ENCODE data around the gene NTN4.
"Not testable (repeated sequence)": the region's sequence is repeated elsewhere in the genome, so short reads cannot be mapped to it uniquely, and the experiment has no call there.

The NTN4 gene

GRCh38 chr12:95623554-95624170 lies 166.9 kb downstream of the NTN4 start:
- DNase-seq (ENCODE audit: low spot score): peak; percentile 86

- no peak for DNase-seq (ENCODE audit: low spot score)
These were observed 167.7 kb downstream of the NTN4 start for GRCh38 chr12:95622879-95623278.

DNA sequence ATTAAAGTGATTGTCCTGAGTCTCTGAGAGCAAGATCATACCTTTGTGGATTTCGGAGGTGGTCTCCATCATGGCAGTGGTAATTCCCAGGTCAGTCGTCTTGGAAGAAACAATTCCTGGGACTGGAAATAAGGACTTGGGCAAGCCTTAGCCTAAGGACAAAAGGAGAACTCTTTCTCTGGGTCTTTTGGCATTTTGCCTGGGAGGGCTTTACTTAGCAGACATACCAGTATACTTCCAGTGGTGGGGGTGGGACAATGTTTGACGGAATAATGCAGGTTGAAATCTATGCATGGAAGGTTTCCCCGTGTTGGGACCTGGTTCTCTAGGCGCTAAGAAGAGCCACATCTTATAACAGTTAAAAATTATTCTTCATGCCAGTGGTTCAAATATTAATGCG lies 168.8 kb downstream of the NTN4 start:
- DNase-seq (ENCODE audit: low spot score): no peak

DNA sequence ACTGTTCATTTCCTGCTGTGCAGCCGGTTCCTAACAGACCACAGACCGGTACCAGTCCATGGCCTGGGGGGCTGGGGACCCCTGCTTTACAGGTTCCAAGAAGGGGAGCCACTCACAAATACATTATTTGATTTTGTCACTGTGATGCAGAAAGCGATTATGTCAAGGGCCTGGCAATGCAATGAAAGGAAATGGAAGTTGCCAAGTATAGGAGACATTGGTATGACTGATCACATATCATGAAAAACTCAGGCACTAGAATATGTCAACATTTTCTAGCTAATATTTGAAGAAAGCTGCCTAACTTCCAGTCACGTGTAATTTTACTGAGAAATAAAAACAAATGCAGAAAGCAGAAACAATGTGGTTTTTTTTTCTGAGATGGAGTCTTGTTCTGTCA lies 170.4 kb downstream of the NTN4 start:
- DNase-seq (ENCODE audit: low spot score): no peak

- not testable (repeated sequence) for DNase-seq (ENCODE audit: low spot score)
These were observed 174.1 kb downstream of the NTN4 start for GRCh38 chr12:95616470-95616869.

- DNase-seq (ENCODE audit: low spot score): no peak
These were observed 174.8 kb downstream of the NTN4 start for GRCh38 chr12:95615749-95616148.

DNA sequence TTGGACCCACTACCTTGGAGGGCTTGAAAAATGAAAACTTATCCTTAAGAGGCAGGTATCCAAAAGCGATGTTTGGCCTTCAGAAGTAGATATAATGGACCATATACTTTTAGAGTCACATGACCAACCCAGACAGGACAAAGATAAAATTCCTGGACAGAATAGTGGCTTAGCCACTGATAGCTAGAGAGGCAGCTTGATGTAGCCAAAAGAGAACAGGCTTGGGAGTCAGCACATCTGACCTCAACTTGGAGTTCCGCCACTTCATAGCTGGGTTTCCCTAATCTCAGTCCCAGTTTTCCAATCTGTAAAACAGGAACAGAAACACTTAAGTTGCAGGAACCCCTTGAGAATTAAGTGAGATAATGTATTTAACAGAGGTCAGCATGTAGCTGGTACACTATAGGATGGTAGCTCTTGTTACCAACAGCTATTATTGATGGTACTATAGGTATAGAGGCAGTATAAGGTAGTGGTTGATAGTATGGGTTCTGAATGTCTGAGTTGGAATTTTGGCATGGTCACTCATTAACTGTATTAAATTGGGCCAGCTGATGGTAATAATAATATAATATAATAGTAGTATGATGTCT lies 176.1 kb downstream of the NTN4 start:
- no peak for DNase-seq (ENCODE audit: low spot score)

DNA sequence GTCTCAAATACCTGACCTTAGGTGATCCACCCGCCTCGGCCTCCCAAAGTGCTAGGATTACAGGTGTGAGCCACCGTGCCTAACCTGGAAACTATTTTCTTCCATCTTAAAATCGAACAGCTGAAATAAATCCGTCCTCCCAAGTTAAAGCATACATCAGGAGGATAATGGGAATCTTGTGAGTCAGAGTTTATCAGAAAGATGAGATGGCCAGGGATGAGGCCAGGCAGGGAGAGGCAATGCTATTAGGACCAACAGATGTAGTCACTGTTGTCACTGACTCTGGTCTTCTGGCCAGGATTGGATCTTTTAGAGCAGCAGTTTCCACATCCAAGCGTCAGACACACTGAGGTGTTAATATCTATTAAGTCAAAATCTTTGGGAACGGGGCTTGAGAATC lies 177.5 kb downstream of the NTN4 start:
- no peak for DNase-seq (ENCODE audit: low spot score)

- DNase-seq (ENCODE audit: low spot score): no peak
These were observed 178.8 kb downstream of the NTN4 start for GRCh38 chr12:95611676-95612309.

- peak; percentile 66 for DNase-seq (ENCODE audit: low spot score)
These were observed 182.1 kb downstream of the NTN4 start for GRCh38 chr12:95608252-95609033.
